Right ventricle myocardium superior (tissue), 1 donor: ENCODE results near the gene SLC5A10. TPM values are rescaled to one million over a fixed set of nuclear protein-coding genes. Genes with fewer than 3 reads are reported as not detected.

ENCODE experiments used
- ATAC-seq: fragments of 200-7000 bp; cut with Tn5 transposase; one replicate; pipeline ENCODE4 v1.9.1; 2020; ENCODE audit warnings: mild to moderate bottlenecking; ENCODE audit not compliant: poor library complexity
- DNase-seq: peaks from one replicate; pipeline ENCODE4 v3.0.0-alpha.2; 2020
- intact Hi-C: fragments of 100-400 bp; cut with DNase I; formaldehyde crosslinking; loops from one replicate; pipeline ENCODE4 v1.11.2; 2022
- total RNA-seq: library from RNA; stranded (reverse); fragmentation: NEBNext Ultra II Directional; extraction: Animal tissue kit (Norgen Biotek cat#: 25700); gene quantifications from one replicate; pipeline ENCODE4 v1.2.1, GENCODE V29; 2021
- donor health status: DM: no; HTN: yes; CAD: no; lungs with severe emphysema.

SLC5A10 gene
- total RNA-seq, 1 donor from 2014 or later, result not detected

DNA sequence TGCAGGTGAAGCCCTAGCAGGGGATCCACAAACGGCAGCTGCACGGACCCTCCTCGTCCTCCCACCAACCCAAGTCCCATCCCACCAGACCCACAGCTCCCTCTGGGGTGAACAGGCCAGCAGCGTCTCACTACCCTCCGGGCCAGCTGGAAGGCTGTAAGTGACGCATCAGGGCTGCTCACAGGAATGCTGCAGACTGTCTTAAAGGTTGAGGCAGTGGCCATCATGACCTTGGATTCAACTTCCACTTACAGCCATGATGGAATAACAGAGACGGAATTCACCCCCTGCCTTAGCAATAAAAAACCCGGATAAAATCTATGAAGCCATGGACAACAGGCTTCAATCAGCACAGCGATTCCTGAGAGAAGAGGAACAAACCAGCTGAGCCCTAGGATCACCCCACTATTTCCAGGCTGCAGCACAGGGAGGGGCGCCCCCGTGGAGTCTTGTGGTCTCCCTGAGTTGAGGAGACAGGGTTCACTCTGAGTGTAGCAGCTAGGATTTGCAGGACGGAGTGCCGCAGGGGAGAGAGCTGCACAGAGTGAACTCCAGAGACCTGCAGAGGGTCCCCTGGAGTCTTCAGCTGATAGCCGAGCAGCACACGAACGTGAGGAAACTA, 42.1 kb downstream of the SLC5A10 start:
- ATAC-seq (no peak), DNase-seq (no peak)
- intact Hi-C loops, result no loop called here

DNA sequence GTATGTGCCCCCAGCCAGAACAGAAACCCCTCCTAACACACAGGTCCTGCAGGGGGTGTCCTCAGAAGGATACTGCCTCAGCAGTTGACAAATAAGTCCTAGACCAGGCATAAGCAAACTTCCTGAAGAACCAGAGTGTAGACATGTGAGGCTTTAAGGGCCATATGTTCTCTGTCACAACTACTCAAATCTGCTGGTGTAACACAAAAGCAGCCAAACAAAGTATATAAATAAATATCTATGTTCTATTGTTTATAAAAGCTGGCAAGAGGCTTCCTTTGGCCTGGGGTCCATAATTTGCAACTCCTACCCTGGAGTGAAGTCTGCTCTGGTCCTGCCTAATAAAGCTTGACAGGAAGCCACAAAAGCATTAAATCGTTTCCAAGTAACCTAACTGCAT, 42.7 kb downstream of the SLC5A10 start:
- DNase-seq (no peak), ATAC-seq (no peak)
- intact Hi-C loops, result no loop called here

DNA sequence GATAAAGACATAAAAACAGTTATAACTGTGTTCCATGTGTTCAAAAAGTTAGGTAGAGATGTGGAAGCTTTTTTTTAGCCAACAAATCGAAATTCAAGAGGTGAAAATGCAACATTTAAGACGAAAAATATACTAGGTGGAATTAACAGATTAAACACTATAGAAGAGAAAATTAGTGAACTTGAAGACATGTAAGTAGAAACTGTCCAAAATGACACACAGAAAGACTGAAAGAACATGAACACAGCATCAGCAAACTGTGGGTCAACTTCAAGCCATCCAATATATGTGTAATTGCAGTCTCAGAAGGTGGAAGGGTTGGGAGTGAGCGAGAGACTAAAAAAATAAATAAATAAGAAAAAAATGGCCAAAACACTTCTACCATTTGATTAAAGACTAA, 43.3 kb downstream of the SLC5A10 start:
- intact Hi-C loops, result no loop called here
- DNase-seq, result no peak
- no peak for ATAC-seq

DNA sequence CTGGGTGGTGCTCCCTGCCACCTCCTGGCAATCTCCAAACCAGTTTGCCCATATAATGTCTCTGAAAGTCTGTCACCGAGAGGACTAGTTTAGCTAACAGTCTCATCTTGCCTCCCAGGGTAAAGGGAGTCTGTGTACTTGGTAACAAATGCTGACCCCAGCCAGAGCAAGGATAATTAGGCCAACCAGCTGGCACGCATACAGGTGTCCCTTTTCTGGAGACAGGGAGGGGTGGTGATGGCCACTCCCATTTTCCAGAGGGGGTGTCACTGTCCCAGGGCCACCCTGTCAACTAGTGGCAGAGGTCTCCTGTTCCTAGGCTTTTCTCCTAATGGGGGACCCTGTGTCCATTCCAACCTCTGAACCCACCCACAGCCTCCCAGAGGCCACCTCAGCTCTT, 44.5 kb downstream of the SLC5A10 start:
- no peak for ATAC-seq
- no peak for DNase-seq
- intact Hi-C loops, result no loop called here

DNA sequence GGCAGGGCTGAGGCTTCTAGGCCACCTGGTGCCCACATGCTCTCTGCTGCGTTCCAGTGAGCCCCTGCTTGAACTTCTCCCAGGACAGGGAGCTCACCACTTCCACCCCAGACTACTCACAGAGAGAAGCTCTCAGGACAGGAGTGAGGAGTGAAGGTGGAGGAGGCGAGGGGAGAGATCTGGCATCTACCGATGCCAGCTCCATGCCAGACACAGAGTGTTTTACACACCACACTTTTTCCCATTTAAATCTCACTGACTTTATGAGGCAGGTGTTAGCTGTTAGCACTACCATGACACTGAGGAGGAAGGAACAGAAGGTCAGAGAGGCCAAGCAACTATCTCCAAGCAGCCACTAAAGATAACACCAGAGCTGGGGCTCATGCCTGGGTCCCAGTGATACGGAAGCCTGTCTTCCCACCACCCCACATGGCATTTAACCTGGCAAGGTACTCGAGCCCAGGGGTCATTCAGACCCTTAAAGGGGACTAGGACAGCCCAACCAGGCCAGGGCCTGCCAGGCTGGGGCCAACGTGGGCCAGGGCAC, 45.8 kb downstream of the SLC5A10 start:
- peak; percentile 17 for ATAC-seq
- no peak for DNase-seq
- intact Hi-C loops, result no loop called here

DNA sequence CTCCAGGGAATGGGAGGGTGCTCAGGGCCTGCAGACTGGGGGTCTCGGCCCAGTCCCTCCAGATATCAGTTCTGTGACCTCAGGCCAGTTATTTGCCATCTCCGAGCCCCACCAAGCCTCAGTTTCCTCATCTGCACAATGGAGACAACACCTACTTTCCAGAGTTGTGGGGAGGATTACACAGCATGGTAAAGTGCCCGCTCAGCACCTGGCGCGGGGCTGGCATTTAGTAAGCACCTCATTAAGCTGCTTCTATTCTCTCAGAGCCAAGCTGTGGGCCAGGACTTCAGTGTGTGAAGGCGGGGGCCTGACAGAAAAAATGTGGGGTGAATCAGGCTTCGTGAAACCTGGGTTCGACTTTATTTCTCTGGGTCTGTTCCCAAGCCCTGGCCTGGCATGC, 47.4 kb downstream of the SLC5A10 start:
- ATAC-seq (no peak), DNase-seq (no peak)
- intact Hi-C loops, result no loop called here

DNA sequence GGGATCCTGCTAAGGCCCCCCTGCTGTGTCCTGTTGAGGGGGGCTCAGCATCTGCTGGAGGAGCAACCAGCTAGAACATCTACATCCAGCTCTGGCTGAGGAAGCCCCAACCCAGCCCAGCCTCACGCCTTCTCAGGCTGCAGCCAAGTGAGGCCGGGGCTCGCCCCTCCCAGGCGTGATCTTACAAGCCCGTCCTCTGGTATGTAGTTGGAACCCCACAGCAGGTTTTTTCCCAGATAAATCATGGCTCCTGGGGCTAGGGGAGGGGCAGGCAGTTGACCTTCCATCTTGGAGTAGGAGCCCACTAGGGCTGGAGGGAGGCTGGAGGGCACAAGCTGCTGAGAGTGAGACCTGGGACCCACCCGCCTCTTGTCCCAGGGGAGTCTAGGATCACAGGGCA, 47.9 kb downstream of the SLC5A10 start:
- intact Hi-C loops, result no loop called here
- ATAC-seq (no peak), DNase-seq (no peak)

DNA sequence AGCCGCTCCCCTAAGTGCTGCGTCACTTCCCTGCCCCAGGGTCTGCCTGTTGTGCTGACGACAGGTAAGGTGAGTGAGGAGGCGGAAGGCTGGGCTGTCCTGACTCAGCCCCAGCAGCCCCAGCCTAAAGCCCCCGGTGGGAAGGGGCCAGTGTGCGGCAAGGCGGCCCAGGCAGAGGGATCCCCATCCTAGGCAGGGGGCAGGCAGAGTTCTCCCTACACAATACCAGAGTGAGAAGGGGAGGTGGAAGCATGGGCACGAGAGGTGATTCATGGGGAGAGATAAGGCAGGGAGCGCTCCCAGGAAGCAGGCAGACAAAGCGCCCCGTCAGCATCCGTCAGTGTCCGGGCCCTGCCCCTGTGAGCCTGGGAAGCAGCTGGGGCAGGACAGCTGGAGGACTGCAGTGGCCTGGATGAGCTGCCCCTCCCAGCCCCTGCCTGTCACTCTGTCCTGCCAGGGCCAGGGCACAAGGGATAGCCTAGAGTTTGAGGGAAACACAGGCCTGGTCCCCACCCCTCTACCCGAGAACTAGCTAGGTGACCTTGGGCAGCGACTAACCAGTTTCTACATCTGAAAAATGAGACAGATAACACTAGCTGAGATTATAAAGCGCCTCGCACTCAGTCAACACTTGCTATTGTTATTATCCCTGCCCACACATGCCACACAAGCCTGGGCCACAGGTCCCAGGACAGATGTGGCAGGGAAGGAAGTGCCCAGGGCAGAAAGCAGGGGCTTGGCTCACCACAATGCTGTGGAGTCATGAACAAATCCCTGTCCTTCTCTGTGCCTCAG, 48.8 kb downstream of the SLC5A10 start:
- ATAC-seq, result no peak
- intact Hi-C loops, result no loop called here
- no peak for DNase-seq

DNA sequence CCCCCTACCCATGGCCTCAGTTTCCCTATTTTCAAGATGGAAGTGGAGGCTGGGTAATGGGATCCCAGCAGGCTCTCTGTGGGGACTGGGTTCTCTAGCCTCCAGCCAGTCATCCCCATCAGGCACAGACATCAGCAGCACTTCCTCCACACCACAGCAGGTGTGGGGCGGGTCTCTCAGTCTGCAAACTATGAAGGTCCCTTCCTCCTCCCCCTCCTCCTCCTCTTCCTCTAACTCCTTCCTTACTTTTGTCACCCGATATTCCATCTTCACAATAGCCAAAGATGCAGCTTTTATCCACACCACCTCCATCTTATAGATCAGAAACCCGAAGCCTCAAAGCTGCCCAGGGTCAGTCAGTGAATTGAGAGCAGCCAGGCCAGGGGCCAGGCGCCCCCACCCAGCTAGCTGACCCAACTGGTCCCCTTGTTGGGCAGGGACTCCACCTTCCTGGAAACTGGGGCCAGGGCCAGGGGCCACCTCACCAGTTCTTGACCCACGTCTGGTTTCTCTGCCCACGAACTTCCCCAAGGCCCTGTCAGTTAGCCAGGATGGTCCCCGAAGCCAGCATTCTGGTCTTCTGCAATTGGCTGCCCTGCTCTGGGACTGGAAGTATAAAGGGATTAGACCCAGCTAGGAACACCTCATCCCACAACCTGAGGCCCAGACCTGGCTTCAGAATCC, 50.1 kb downstream of the SLC5A10 start:
- no peak for DNase-seq
- intact Hi-C loops, result no loop called here
- ATAC-seq, result no peak

DNA sequence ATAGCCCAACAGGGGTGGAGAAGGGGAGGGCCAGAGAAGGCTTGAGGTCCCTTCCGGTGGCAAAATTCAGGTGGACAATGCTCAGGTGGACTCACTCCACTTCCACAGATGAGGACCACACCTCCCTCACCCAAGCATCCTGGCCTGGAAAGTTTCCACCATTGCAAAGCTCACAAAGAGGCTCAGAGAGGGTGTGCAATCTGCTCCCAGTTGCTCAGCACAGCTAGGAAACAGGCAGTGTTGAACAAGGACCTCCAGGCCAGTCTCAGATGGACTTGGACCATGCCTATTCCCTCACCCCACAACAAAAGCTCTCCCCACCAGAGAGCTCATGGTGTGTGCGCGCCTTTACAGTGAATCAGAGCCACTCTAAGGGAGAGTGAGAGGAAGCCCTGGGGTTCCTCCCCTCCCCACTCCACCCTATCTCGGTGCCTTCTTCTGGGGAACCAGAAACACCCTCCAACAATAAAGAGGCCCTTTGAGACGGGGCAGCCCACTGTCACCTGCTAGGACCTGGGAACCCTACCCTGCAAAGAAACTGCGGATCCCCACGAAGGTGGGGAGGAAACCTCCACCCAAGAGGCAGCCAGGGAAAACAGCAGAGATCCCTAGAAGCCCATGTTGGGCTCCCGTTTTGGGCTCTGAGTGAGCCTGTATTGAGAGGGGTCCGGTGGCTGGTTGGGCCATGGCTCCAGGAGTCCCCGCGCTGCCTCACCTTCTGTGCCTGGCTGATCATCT, 51.0 kb downstream of the SLC5A10 start:
- intact Hi-C loops, result no loop called here
- ATAC-seq (no peak), DNase-seq (no peak)

DNA sequence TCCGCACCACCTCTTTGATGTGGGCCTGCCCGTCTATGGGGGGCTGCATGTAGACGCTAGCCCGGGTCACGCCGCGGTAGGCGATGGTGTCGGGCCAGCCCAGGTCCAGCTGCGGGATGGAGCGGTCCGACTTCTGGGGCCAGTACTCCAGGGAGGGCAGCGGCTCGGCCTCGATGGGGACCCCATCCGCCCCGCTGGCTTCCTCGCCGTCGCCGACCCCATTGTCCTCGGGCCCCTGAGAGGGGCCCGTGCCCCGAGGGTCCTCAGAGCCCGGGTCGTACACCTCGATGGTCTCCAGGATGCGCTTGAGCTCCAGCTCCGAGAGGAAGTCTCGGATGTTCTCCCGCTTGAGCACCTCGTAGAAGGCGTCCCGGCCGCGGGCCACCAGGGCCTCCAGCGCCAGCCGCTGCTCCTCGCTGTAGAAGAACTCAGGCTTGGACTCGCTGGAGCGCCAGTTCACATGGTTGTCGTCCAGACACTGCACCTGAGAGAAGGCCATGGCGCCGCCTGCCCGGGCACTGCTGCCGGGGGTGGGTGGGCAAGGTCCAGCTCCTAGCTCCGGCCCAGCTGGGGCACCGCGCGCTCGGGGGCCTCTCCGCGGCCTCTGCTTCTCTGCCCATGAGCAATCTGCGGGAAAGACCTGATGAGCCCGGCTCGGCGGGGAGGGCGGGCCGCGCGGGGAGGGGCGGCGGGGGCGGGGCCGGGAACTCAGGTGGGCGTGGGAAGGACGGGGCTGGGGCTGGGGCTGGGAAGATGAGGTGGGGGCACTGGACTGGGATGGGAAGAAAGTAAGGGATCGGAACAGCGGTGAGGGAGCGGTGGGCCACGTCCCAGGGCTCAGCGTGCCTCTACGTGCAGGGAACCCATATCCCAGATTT, 51.8 kb downstream of the SLC5A10 start:
- ATAC-seq (peak; percentile 36), DNase-seq (no peak)
- intact Hi-C loops, result no loop called here

DNA sequence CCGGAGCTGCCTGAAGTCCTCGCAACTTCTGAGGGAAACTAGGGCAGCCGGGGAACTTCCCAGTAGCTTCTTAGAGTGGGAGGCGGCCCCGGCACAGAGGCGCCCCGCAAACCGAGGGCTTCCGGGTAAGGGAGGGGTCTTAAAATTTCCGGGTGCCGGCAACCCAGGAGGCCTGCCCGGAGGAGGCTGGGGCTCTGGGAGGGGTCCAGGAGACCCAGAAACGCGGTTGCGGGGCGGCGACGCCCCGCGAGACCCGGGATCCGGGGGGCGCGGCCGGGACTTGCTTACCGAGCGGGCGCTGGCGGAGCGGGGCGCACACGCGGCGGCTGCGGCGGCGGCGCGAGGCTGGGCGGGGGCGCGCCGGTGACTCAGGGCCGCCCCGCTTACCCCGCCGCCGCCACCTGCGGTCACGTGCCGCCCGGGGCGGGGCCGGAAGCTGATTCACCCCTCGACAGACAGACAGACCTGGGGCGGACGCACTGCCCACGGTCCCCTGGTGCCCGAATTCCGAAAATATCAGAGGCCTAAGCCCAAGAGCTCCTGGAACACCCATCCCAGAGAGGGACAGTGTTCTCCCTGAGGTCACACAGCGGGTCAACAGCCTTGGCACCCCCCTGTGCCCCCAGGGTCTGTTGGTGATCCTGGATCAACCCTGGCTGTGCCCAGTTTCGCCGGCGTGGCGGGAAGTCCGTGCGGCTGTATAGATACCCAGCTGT, 52.6 kb downstream of the SLC5A10 start, which contains the start of gene FAM83G:
Gene FAM83G (minus strand): TSS at position 344 of the 716 bp plus-strand sequence. CDS start 723 bp downstream, outside the sequence.
- intact Hi-C loops, result no loop called here
- ATAC-seq (peak; percentile 71), DNase-seq (peak; percentile 74)

DNA sequence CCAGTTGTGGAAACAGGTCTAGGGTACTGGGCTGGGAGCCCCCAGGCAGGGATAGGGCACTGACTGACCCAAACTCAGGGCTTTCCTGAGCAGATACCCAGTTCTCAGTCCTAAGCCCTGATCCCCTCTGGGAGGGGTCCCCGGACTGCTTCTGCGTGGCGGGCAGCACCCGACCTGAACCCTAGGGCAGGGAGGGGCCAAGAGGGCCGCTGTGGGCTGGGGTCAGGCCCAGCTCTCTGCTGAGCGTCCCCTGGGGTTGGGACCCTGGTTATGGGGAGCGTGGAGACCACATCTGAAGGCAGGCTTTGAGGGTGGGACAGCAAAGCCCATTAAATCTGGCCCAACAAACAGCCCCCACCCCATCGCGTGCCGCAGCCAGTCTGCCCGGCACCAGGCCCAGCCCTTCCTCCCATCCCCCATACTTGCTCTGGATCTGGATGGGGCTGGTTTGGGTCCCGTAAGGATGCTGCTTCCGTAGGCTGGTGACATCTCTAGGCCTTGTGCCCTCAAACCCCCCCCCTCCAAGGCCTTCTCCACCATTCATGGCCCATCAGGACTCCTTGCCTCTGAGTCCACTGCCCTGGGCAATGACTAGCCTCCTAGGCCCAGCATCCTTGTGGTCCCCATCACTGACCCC, 53.3 kb downstream of the SLC5A10 start:
- intact Hi-C loops, result no loop called here
- no peak for DNase-seq
- no peak for ATAC-seq

DNA sequence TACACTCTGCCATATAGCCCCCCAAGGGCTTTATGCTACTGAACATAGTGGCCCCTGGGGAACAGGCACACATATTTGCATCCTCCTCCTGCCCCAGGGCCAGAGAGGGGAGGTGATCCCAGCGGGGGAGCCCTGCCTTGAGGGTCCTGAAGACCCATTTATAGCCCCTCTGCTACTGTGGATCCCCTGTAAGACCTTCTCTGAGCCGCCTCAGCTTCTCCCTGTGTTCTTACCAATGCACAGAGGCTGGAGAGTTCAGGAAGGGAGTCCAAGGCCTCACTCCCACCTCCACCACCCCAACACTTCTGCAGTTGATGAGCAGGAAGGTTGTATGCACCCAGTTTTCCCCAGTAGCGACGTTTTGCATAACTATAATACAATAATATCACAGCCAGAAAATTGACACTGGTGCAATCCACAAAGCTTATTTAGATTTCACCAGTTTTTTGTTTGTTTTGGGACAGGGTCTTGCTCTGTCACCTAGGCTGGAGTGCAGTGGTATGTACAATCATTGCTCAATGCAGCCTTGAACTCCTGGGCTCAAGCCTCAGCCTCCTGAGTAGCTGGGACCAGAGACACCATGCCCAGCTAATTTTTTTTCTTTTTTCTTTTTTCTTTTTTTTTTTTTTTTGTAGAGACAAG, 53.9 kb downstream of the SLC5A10 start:
- ATAC-seq, result no peak
- intact Hi-C loops, result no loop called here
- DNase-seq, result no peak

DNA sequence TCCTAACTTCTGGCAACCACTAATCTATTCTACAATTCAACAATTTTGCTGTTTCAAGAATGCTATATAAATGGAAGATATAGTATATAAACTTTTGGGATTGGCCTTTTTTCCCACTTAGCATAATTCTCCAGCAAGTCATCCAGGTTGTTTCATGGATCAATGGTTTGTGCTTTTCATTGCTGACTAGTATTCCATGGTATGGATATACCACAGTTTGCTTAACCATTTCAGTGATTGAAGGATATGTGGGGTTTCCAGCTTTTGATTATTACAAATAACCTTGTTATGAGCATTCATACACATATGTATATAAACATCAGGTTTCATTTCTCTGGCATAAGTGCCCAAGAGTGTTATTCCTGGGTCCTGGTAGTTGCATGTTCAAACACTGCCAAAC, 54.7 kb downstream of the SLC5A10 start:
- intact Hi-C loops, result no loop called here
- DNase-seq, result no peak
- no peak for ATAC-seq

DNA sequence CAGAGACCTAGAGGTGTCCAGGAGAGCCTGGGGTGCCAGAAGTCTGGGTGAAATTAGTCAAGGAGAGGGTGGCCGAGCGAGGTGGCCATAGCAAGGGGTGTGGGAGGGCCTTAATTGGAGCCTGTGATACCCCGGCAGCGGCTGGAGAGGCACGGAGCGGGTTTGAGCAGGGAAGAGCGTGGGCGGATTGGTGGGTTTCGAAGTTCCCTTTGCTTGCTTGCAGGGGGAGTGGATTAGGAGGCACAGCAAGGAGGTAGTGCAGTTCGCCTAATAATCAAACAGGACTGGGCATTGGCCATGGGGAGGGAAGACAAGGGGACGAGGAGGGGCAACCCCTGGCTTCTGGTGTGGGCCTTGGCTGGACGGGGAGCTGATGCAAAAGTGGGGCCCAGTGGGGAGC, 58.0 kb downstream of the SLC5A10 start:
- no peak for DNase-seq
- intact Hi-C loops, result no loop called here
- ATAC-seq, result no peak
